ENCODE data around the gene ANAPC16.

ANAPC16 gene

GRCh38 chr10:72215611-72216549 is at the start of gene ANAPC16, which contains the start of gene ASCC1:
Gene ANAPC16, plus strand, starts transcription at chr10:72216012. Its CDS starts 7,903 bp downstream, at chr10:72223915.
Gene ASCC1, minus strand, starts transcription at chr10:72216276. Its CDS starts 2,978 bp downstream, at chr10:72213298.
- Histone ChIP-seq H3K9me3 (ENCODE audit: low read length) (no peaks in the 10 kb centered on the region), H3K27ac (ENCODE audit: low read depth, low read length, poor library complexity, severe bottlenecking) (peak within 1 kb of the TSS; percentile 89), H3F3A (ENCODE audit: insufficient read depth, low read length) (peaks cover 7% of the 10 kb centered on the region), H3K4me3 (ENCODE audit: low read depth, low read length, poor library complexity, severe bottlenecking) (peak within 1 kb of the TSS; percentile 89), H3K9me2 (ENCODE audit: low read depth, low read length) (no peaks in the 10 kb centered on the region), H3K4me2 (ENCODE audit: low read length) (peak within 1 kb of the TSS; percentile 100), H3K4me1 (ENCODE audit: insufficient read depth, low read length, severe bottlenecking) (peaks cover 47% of the 10 kb centered on the region), H3K9ac (ENCODE audit: low read length) (peak within 1 kb of the TSS; percentile 88), H3K36me3 (ENCODE audit: insufficient read depth, low read length) (peaks cover 17% of the 10 kb centered on the region; the same call in 1 of the 2 replicates), H3K79me2 (ENCODE audit: insufficient read depth, low read length) (peaks cover 38% of the 10 kb centered on the region), H3K27me3 (ENCODE audit: insufficient read depth, low read length) (no peaks in the 10 kb centered on the region), H4K20me1 (ENCODE audit: insufficient read depth, low read length) (no peaks in the 10 kb centered on the region), H2AFZ (ENCODE audit: low read length) (0 out of 2 replicates have a peak within 1 kb of the TSS, but pooled peaks have one; percentile 39)
- TF ChIP-seq EZH2 (IDR thresholded peaks at IDR 0.05; ENCODE audit: borderline replicate concordance, low read length) (no peak), CTCF (IDR thresholded peaks at IDR 0.05; ENCODE audit: low read length) (no peak)

- no peaks in the 10 kb centered on the region for H3K4me1 ChIP-seq (ENCODE audit: insufficient read depth, low read length, severe bottlenecking)
- no peak for TF ChIP-seq CTCF (IDR thresholded peaks at IDR 0.05; ENCODE audit: low read length)
- no peak for TF ChIP-seq EZH2 (IDR thresholded peaks at IDR 0.05; ENCODE audit: borderline replicate concordance, low read length)
- H2AFZ ChIP-seq (ENCODE audit: low read length) = no peak overlapping the region
- H4K20me1 ChIP-seq (ENCODE audit: insufficient read depth, low read length) = no peaks in the 10 kb centered on the region
- no peak overlapping the region for H3K9ac ChIP-seq (ENCODE audit: low read length)
- no peaks in the 10 kb centered on the region for H3K9me3 ChIP-seq (ENCODE audit: low read length)
- H3K79me2 ChIP-seq (ENCODE audit: insufficient read depth, low read length) = no peaks in the 10 kb centered on the region
- peaks cover 5% of the 10 kb centered on the region; the same call in 1 of the 2 replicates for H3K36me3 ChIP-seq (ENCODE audit: insufficient read depth, low read length)
- H3K27ac ChIP-seq (ENCODE audit: low read depth, low read length, poor library complexity, severe bottlenecking) = no peak overlapping the region
- no peaks in the 10 kb centered on the region for H3F3A ChIP-seq (ENCODE audit: insufficient read depth, low read length)
- H3K4me3 ChIP-seq (ENCODE audit: low read depth, low read length, poor library complexity, severe bottlenecking) = no peak overlapping the region
- H3K9me2 ChIP-seq (ENCODE audit: low read depth, low read length) = no peaks in the 10 kb centered on the region
- H3K27me3 ChIP-seq (ENCODE audit: insufficient read depth, low read length) = no peaks in the 10 kb centered on the region
- no peak overlapping the region for H3K4me2 ChIP-seq (ENCODE audit: low read length)
These were observed 48.7 kb upstream of the ANAPC16 start for GRCh38 chr10:72167118-72167517.

- Histone ChIP-seq H2AFZ (ENCODE audit: low read length) (no peak overlapping the region), H3K27ac (ENCODE audit: low read depth, low read length, poor library complexity, severe bottlenecking) (no peak overlapping the region), H3K79me2 (ENCODE audit: insufficient read depth, low read length) (no peaks in the 10 kb centered on the region), H3K27me3 (ENCODE audit: insufficient read depth, low read length) (no peaks in the 10 kb centered on the region), H4K20me1 (ENCODE audit: insufficient read depth, low read length) (no peaks in the 10 kb centered on the region), H3K4me2 (ENCODE audit: low read length) (no peak overlapping the region), H3F3A (ENCODE audit: insufficient read depth, low read length) (no peaks in the 10 kb centered on the region), H3K9me2 (ENCODE audit: low read depth, low read length) (no peaks in the 10 kb centered on the region), H3K9ac (ENCODE audit: low read length) (no peak overlapping the region), H3K4me1 (ENCODE audit: insufficient read depth, low read length, severe bottlenecking) (peaks cover 16% of the 10 kb centered on the region), H3K9me3 (ENCODE audit: low read length) (no peaks in the 10 kb centered on the region), H3K4me3 (ENCODE audit: low read depth, low read length, poor library complexity, severe bottlenecking) (no peak overlapping the region), H3K36me3 (ENCODE audit: insufficient read depth, low read length) (peaks cover 13% of the 10 kb centered on the region; the same call in 1 of the 2 replicates)
- no peak for TF ChIP-seq EZH2 (IDR thresholded peaks at IDR 0.05; ENCODE audit: borderline replicate concordance, low read length)
- TF ChIP-seq CTCF (IDR thresholded peaks at IDR 0.05; ENCODE audit: low read length) = no peak
These were observed 45.5 kb upstream of the ANAPC16 start for GRCh38 chr10:72170263-72170662.

Measured in OCI-LY1 (cell line).